ENCODE data around the gene ZMYND15. TPM values are rescaled to one million over a fixed set of nuclear protein-coding genes. Genes with fewer than 3 reads are reported as not detected.
A peak's percentile ranks its signal among the peaks of the same experiment; 100 is the strongest.

Gene ZMYND15
- total RNA-seq, 1 donor: 0.18 TPM

- no peak overlapping the region for H3K4me3 ChIP-seq (ENCODE audit: low read depth, low read length)
- TF ChIP-seq, protein P1, sequence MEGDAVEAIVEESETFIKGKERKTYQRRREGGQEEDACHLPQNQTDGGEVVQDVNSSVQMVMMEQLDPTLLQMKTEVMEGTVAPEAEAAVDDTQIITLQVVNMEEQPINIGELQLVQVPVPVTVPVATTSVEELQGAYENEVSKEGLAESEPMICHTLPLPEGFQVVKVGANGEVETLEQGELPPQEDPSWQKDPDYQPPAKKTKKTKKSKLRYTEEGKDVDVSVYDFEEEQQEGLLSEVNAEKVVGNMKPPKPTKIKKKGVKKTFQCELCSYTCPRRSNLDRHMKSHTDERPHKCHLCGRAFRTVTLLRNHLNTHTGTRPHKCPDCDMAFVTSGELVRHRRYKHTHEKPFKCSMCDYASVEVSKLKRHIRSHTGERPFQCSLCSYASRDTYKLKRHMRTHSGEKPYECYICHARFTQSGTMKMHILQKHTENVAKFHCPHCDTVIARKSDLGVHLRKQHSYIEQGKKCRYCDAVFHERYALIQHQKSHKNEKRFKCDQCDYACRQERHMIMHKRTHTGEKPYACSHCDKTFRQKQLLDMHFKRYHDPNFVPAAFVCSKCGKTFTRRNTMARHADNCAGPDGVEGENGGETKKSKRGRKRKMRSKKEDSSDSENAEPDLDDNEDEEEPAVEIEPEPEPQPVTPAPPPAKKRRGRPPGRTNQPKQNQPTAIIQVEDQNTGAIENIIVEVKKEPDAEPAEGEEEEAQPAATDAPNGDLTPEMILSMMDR (IDR thresholded peaks at IDR 0.05; ENCODE audit: insufficient read depth, low read length): no peak
- DNase-seq (ENCODE audit: low read depth): no peak
These were observed 21.8 kb upstream of the ZMYND15 start for GRCh38 chr17:4717791-4718190.

DNA sequence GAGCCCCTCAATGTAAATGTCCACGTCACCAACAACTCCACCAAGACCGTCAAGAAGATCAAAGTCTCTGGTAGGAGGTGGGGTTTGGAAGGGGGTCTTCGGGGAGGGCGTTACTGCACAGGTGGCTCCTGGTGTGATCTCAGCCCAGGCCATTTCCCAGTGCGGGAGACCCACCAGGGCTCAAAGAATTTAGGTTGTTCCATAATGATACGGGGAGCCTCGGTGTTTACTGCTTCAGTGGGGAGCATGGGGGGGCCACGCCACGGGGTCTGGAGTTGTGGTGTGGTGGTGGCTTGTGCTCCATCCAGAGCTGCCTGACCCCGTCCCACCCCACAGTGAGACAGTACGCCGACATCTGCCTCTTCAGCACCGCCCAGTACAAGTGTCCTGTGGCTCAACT is 21.4 kb upstream of the ZMYND15 start:
- TF ChIP-seq, protein P1 (IDR thresholded peaks at IDR 0.05; ENCODE audit: insufficient read depth, low read length): no peak
- DNase-seq (ENCODE audit: low read depth): no peak

DNA sequence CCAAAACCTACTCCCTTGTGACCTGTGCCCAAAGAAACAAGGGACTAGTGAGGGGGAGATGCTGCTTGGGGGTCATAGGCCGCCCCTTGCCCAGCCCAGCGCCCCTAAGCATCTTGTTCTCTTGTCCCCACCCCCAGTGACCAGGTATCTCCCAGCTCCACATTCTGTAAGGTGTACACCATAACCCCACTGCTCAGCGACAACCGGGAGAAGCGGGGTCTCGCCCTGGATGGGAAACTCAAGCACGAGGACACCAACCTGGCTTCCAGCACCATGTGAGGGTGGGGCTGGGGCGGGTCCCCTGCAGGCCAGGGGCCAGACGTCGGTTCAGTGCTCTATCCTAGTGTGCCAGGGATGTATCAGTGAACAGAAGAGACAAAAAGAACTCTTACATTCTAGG is 20.5 kb upstream of the ZMYND15 start:
- H3K4me3 ChIP-seq (ENCODE audit: low read depth, low read length): no peak overlapping the region
- TF ChIP-seq, protein P1 (IDR thresholded peaks at IDR 0.05; ENCODE audit: insufficient read depth, low read length): no peak
- no peak for DNase-seq (ENCODE audit: low read depth)

More for the DNA sequence above, 21.4 kb upstream of the ZMYND15 start:
- H3K4me3 ChIP-seq (ENCODE audit: low read depth, low read length): no peak overlapping the region

DNA sequence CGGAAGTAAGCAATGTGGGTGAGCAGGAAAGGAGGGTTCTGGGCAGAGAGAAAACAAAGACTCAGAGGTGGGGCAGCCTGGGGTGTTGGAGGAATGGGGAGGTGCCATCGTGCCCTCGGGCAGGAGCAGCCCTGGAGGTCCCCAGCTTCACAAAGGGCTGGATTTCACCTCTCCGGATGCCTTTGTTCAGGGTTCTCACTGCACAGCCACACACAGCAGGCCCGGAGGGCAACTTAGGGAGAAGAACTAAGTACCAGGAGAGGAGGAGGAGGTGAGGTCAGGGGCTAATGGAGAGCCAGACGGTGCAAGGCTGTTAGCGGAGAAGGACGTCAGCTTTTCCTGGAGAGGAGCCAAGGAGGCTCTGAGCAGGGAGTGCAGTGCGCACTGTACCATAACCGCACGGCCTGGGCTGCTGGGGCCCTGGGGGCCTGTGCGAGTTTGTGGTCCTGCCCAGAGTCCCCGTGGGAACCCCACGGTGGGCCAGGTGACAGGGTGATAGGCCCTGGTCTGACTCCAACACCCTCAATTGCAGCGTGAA is 19.9 kb upstream of the ZMYND15 start:
- DNase-seq (ENCODE audit: low read depth): no peak
- H3K4me3 ChIP-seq (ENCODE audit: low read depth, low read length): no peak overlapping the region
- TF ChIP-seq, protein P1 (IDR thresholded peaks at IDR 0.05; ENCODE audit: insufficient read depth, low read length): no peak

DNA sequence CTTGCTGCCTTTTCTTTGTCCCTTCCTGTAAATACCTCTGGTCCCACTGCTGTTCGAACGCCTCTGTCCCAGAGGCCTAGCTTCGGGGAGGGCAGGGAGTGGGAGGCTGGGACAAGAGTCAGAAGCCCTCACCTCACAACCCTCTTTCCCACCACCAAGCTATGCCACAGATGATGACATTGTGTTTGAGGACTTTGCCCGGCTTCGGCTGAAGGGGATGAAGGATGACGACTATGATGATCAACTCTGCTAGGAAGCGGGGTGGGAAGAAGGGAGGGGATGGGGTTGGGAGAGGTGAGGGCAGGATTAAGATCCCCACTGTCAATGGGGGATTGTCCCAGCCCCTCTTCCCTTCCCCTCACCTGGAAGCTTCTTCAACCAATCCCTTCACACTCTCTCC is 18.8 kb upstream of the ZMYND15 start:
- H3K4me3 ChIP-seq (ENCODE audit: low read depth, low read length): no peak overlapping the region
- no peak for DNase-seq (ENCODE audit: low read depth)
- TF ChIP-seq, protein P1 (IDR thresholded peaks at IDR 0.05; ENCODE audit: insufficient read depth, low read length): no peak

GRCh38 chr17:4721203-4722135 is 18.2 kb upstream of the ZMYND15 start:
- no peak overlapping the region for H3K4me3 ChIP-seq (ENCODE audit: low read depth, low read length)
- TF ChIP-seq, protein P1 (IDR thresholded peaks at IDR 0.05; ENCODE audit: insufficient read depth, low read length): no peak
- DNase-seq (ENCODE audit: low read depth): peak; percentile 73

Measured in fibroblast of the aortic adventitia (primary cell).